ENCODE data around the gene TAPT1.

DNA sequence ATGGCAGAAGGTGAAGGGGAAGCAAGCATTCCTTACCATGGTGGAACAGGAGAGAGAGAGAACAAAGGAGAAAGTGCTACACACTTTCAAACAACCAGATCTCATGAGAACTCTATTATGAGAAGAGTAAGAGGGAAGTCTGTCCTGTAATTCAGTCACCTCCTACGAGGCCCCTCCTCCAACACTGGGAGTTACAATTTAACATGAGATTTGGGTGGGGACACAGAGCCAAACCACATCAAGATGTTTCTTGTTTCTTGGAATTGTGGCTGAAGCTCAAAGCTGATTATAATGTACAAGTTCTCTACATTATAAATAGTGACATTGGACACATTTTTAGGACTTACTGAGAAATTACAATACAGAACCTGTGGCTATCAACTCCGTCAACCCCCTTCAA is 29.5 kb upstream of the TAPT1 start:
- TF ChIP-seq GABPA (IDR thresholded peaks at IDR 0.05; ENCODE audit: low read depth, low read length): no peak
- no peak for TF ChIP-seq GABPA (CRISPR knock-in tag; IDR thresholded peaks at IDR 0.05; ENCODE audit: low read depth)
- TF ChIP-seq, protein P1, sequence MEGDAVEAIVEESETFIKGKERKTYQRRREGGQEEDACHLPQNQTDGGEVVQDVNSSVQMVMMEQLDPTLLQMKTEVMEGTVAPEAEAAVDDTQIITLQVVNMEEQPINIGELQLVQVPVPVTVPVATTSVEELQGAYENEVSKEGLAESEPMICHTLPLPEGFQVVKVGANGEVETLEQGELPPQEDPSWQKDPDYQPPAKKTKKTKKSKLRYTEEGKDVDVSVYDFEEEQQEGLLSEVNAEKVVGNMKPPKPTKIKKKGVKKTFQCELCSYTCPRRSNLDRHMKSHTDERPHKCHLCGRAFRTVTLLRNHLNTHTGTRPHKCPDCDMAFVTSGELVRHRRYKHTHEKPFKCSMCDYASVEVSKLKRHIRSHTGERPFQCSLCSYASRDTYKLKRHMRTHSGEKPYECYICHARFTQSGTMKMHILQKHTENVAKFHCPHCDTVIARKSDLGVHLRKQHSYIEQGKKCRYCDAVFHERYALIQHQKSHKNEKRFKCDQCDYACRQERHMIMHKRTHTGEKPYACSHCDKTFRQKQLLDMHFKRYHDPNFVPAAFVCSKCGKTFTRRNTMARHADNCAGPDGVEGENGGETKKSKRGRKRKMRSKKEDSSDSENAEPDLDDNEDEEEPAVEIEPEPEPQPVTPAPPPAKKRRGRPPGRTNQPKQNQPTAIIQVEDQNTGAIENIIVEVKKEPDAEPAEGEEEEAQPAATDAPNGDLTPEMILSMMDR (CRISPR knock-in tag; IDR thresholded peaks at IDR 0.05): no peak
- TF ChIP-seq MAFF (IDR thresholded peaks at IDR 0.05; ENCODE audit: low read depth, low read length): no peak
- TF ChIP-seq, protein P2, sequence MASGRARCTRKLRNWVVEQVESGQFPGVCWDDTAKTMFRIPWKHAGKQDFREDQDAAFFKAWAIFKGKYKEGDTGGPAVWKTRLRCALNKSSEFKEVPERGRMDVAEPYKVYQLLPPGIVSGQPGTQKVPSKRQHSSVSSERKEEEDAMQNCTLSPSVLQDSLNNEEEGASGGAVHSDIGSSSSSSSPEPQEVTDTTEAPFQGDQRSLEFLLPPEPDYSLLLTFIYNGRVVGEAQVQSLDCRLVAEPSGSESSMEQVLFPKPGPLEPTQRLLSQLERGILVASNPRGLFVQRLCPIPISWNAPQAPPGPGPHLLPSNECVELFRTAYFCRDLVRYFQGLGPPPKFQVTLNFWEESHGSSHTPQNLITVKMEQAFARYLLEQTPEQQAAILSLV (CRISPR knock-in tag; IDR thresholded peaks at IDR 0.05; ENCODE audit: borderline replicate concordance): no peak
- no peak for TF ChIP-seq ZFP36 (IDR thresholded peaks at IDR 0.05; ENCODE audit: borderline replicate concordance, low read depth, low read length, partially characterized antibody)
- TF ChIP-seq ZNF747 (CRISPR knock-in tag; IDR thresholded peaks at IDR 0.05; ENCODE audit: borderline replicate concordance): no peak
- TF ChIP-seq POLR2A (IDR thresholded peaks at IDR 0.05; ENCODE audit: insufficient read depth in 1 of 2, low read depth in 2 of 2, low read length in 2 of 2): no peak
- no peak for TF ChIP-seq EP300 (IDR thresholded peaks at IDR 0.05; ENCODE audit: low read depth in 2 of 2, low read length in 2 of 2)
- TF ChIP-seq EP300 (CRISPR knock-in tag; IDR thresholded peaks at IDR 0.05; ENCODE audit: borderline replicate concordance): no peak
- TF ChIP-seq PCBP1 (IDR thresholded peaks at IDR 0.05; ENCODE audit: borderline replicate concordance, low read depth, low read length): no peak
- TF ChIP-seq, protein P3, sequence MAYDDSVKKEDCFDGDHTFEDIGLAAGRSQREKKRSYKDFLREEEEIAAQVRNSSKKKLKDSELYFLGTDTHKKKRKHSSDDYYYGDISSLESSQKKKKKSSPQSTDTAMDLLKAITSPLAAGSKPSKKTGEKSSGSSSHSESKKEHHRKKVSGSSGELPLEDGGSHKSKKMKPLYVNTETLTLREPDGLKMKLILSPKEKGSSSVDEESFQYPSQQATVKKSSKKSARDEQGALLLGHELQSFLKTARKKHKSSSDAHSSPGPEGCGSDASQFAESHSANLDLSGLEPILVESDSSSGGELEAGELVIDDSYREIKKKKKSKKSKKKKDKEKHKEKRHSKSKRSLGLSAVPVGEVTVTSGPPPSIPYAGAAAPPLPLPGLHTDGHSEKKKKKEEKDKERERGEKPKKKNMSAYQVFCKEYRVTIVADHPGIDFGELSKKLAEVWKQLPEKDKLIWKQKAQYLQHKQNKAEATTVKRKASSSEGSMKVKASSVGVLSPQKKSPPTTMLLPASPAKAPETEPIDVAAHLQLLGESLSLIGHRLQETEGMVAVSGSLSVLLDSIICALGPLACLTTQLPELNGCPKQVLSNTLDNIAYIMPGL (CRISPR knock-in tag; IDR thresholded peaks at IDR 0.05; ENCODE audit: borderline replicate concordance in 1 of 2, low read depth in 1 of 2): no peak
- TF ChIP-seq, protein P4, sequence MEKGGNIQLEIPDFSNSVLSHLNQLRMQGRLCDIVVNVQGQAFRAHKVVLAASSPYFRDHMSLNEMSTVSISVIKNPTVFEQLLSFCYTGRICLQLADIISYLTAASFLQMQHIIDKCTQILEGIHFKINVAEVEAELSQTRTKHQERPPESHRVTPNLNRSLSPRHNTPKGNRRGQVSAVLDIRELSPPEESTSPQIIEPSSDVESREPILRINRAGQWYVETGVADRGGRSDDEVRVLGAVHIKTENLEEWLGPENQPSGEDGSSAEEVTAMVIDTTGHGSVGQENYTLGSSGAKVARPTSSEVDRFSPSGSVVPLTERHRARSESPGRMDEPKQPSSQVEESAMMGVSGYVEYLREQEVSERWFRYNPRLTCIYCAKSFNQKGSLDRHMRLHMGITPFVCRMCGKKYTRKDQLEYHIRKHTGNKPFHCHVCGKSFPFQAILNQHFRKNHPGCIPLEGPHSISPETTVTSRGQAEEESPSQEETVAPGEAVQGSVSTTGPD (CRISPR knock-in tag; IDR thresholded peaks at IDR 0.05): no peak
- TF ChIP-seq KDM4B (CRISPR knock-in tag; IDR thresholded peaks at IDR 0.05): no peak

Measured in HepG2 (cell line).